Stimulated activated CD4-positive, alpha-beta T cell treated with anti-CD3 and anti-CD28 coated beads, Interleukin-1b, Interleukin-23, amount 100 ng/mL, for 48 hours (primary cell): ENCODE data around the gene CWH43.
"Not testable (repeated sequence)": the region's sequence is repeated elsewhere in the genome, so short reads cannot be mapped to it uniquely, and the experiment has no call there.

Experiments
- DNase-seq: peaks from one replicate; pipeline ENCODE4 v3.0.0-alpha.2; 2020

Gene CWH43

DNA sequence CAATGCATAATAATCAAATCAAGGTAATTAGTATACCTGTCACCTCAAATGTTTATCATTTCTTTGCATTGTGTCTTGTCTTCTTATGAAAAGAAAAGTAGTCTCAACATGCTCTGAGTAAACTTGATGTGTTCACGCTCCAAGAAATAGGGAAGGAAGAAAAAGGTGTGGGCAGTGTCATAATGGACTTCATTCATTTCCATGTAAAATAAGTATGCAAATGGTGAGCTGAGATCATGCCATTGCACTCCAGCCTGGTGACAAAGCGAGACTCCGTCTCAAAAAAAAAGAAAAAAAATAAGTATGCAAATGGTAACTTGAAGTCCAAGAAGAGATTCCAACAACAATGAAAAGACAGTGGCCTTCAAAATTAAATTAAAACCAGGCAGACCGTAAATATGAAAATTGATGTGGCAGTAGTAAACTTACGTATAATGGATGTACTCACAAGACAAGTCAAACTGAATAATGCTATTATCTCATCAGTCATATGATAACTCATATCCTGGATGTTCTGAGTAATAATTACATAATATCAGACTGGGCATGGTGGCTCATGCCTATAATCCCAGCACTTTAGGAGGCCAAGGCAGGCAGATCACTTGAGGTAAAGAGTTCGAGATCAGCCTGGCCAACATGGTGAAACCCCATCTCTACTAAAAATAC, 6.0 kb upstream of the CWH43 start:
- DNase-seq = no peak

DNA sequence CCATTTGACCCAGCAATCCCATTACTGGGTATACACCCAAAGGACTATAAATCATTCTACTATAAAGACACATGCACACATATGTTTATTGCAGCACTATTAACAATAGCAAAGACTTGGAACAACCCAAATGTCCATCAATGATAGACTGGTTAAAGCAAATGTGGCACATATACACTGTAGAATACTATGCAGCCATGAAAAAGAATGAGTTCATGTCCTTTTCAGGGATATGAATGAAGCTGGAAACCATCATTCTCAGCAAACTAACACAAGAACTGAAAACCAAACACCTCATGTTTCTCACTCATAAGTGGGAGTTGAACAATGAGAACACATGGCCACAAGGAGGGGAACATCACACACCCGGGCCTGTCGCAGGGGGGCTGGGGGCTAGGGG, 2.1 kb upstream of the CWH43 start:
- DNase-seq = not testable (repeated sequence)

DNA sequence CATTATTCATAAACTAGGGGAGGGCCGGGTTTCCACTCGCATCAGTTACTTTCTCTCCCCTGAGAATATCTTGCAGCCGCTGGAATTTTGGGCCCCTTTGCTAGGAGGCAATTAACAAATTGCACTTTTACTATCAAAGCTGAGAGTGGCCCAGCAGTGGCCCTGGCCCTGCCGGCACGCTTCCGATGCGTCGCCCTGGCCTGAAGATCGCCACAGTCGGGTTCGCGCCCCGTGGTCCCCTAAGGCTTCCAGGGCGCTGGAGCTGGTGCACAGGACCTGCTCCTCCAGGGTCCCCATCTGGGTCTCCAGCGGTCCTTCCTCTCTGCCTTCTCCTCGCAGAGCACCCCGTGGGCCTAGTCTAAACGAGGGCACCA, 486 bp upstream of the CWH43 start:
- no peak for DNase-seq

DNA sequence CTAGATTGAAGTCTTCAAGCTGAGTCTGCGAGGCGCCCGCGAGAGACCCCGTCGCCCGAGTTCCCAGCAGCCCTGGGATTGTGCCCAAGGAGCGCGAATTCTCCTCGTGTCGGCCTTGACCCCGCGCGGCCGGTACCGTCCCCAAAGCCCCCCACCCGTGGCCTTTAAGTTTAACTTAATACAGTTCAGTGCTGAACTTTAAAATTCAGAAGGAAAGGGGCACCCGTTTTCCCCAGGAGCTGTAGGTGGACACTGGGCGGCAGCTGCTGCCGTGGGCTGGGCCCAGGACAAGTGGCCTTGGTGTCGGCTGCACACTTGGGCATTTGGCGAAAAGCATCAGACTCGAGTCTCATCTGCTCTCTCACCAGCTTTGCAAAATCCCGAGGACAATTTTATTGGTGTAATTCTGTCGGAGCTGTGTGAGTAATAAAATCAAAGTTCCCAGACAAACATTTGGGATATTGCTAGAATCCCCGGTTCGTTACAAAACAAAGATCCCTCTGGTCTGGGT, 634 bp downstream of the CWH43 start:
- DNase-seq = no peak

DNA sequence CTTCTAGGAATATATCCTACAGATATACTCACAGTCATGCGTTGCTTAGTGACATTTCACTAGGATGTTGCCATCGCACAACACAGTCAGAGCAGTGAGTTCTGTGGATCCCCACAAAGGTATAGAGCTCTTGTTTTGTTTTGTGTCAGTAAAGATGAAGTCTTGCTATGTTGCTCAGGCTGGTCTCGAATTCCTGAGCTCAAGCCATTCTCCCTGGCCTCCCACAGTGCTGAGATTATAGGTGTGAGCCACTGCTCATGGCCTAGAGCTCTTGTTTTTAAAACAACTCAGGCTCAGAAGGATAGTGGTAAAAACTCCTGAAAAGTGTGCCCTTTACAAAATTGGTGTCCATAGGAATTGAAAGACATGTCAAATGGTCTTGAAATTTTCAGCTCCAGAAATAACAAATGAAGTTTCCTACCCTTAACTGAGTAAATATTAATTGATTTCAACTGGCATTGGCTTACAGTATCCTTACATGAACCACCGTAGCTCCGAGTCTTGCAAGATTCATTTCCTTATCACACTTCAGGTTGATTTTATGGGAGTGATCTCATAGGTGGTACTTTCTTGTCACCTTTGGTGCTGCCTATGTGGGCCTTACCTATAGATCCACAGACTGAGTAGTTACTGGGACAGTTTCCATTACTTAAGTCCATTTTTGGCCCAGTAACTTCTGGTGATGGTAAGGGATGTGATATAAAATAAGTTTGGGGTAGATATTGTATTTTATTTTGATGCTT, 3.6 kb downstream of the CWH43 start:
- no peak for DNase-seq

DNA sequence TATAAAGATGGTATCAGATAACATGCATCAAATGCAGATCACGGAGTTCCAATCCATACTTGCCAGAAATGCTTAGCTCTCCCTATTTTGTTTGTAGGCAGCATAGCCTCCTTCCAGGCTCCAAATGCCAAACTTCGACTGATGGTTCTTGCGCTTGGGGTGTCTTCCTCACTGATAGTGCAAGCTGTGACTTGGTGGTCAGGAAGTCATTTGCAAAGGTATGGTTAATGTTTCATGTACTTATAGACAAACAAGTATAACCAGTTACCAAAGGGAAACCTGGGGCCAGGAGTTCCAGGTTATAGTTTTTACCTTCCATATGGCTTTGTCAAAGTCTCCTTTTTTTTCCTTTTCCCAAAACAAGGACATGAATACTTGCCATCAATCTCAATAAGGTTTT, 5.3 kb downstream of the CWH43 start:
- DNase-seq = no peak

DNA sequence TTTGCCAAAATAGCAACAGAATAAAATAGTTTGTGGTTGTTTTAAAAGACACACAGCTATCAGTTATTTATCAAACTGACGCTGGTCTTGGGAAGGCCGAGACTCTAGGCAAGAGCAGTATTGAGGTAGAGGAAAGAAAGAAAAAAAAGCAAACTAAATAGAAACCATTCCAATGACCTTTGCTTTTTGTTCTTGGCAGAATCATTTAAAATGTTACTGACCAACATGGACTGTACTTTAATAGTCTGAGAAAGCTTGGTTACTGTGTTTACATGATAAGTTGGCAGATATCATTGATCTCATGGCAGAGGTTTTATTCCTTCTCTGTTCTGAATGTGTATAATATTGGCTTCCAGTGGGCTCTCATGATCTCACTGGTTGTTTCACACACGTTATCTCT, 11.9 kb downstream of the CWH43 start:
- DNase-seq = no peak

DNA sequence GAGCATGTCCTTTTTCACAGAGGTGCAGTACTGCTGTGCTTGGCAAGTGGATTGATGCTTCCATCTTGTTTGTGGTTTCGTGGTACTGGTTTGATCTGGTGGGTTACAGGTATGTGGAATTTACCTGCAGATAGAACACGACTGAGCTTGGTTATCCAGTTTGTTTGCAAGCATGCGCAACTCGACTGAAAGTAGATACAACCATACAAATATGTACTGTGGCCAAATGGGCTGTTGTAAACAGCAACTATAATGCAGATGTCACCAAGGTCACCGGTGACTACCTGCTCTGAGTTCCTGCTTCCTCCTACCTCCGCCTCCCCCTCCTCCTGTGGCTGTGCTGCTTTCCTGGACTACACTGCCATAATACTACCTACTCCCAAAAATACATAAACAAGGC, 12.4 kb downstream of the CWH43 start:
- DNase-seq = no peak

DNA sequence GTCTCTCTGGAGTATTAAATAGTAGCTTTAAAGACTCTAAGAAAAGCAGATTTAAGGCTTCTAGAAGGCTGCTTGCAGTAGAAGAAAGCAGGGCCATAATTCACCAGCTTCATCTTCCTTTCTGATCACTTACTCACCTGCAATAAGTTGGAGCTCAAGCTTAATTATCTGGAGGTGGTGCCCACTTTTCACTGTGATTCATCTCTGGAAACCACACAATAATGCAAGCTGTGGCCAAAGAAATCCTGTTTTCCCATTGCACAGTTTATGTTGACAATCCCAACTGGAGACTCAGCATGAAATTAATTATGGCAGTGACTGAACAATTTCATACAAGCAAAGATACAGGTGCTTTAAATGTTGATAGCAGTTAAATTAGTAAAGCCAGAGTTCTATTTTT, 14.7 kb downstream of the CWH43 start:
- DNase-seq = no peak

DNA sequence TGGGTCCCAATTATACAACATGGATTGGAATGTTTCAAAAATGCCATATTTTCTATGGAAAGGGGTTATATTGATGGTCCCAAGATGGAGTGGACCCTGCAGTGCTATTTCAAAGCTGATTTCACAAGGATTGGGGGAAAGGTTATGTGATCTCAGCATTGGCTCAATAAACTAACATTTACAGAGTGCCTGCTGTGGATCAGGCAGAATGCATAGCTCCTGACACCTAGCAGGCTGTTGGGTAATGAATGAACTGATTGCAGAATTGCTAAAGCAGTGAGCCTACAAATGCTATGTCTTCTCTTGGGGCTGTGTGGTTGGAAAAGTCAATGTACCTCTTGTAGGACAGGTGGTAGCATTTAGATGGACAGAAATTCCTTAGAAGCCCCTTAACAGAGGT, 16.9 kb downstream of the CWH43 start:
- DNase-seq = no peak

DNA sequence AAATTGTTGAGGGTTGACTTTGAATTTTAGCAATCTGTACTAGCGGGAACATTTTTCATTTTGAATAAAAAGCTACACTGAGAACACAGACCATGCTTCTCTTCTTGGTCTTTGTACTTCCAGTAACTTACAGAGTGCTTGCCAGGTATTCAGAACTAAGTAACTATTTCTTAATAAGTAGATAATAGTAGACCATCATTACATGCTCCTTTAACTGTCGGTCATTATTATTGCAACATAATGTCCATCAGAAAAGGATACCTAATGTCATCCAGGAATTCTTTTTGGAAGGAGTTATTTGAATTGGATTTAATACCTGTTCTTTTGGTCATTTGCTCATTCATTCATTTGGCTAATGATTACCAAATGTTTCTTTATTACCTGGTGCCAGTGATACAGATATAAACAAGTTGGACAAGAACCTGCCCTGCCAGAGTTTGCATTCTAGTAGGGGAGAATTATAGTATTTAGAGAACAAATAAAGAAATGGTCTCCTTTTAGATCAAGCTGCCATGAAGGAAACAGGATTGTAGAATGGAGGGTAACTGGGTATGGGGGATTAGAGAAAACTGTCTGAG, 32.7 kb downstream of the CWH43 start:
- no peak for DNase-seq

DNA sequence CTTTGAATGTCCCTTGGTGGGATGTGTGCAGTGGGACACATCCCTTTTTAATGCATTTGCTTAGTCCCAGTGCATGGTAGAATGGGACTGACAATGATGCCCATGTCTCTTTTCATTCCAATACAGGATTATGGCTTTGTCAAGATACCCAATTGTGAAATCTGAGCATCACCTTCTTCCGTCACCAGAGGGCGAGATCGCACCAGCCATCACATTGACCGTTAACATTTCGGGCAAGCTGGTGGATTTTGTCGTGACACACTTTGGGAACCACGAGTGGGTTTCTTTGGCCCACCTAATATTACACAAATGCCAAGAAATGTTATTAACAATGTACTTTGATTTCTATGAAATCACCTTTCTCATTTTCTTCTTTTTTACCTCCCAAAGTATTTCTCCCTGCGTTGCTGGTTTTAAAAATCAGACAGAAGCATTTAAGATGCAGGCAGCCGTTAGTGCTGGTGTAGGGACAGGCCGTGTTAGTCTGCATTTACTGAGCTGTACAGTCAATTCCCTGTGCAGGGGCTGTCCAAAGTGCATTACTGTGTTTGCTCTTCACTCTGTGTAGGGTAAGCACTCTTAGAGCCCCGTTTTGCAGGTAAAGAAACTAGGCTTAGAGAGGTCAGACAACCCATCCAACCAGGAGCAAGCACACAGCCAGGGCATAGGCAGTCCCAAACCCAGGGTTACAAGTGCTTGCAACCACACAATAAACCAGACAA, 46.5 kb downstream of the CWH43 start:
- peak; percentile 2 for DNase-seq

DNA sequence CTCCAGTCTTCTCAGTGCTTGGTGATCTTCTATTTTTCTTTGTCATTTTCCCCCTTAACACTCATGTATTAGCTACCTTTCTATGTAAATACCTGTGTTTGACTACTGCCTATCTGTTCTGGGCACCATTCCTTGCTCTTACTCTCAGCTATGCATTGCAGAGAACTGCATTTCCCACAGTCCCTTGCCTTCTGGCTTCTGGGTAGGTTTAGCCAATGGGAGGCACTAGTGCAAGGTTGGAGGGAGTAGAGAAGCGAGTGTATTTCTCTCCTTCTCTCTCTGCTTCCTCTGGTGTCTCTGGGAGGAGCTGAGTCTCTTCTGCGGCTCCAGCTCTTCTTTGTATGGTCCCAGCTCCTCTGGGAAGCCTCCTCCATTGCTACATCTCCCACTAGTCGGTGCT, 50.5 kb downstream of the CWH43 start:
- DNase-seq = no peak

DNA sequence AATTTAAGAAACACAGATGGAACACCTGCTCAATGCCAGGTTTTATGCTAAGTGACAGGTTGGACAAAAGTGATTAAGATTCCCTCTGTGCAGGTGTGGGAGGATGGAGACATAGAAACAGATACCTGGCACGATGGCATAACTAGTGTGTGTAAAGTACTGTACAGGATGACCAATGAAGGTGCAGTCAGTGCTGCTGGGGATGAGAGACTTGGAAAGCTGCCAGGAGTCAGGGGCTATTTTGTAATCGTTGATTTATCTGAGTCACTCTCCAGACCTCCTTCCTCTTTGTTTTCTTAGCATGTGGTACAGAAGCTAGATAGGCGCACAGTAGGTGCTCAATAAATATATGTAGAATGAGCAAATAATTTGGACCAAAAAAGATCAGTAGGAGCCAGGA, 58.2 kb downstream of the CWH43 start:
- DNase-seq = no peak

DNA sequence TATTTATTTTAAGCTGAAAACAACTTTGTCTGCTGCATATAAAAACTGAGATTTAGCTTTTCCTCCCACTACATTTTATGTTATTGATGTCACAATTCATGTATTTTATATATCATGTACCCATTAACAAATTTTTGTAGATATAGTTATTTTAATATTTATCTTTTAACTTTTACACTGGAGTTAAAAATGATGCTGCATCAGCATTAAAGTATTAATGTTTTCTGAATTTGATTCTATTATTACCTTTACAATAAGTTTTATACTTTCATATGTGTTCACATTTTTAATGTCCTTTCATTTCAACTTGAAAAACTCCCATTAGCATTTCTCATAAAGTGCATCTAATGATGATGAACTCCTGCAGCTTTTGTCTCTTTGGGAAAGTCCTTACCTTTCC, 72.2 kb downstream of the CWH43 start:
- no peak for DNase-seq

DNA sequence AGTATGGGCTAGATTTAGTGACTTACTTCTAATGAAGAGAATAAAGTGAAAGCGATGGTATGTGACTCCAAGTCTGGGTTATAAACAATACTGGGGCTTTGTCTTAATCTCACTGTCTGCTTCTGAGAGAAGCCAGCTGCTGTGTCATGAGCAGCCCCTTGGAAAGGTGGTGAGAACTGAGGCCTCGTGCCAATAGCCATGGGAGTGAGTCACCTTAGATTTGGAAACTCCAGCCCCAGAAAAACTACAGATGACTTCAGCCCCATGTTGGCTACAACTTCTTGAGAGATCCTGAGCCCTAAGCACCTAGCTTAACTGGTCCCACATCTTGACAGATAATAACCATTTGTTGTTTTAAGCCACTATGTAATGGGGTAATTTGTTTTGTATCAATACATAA, 77.6 kb downstream of the CWH43 start:
- DNase-seq = no peak

DNA sequence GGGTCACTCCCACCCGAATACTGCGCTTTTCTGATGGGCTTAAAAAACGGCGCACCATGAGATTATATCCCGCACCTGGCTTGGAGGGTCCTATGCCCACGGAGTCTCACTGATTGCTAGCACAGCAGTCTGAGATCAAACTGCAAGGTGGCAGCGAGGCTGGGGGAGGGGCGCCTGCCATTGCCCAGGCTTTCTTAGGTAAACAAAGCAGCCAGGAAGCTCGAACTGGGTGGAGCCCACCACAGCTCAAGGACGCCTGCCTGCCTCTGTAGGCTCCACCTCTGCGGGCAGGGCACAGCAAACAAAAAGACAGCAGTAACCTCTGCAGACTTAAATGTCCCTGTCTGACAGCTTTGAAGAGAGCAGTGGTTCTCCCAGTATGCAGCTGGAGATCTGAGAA, 86.1 kb downstream of the CWH43 start:
- not testable (repeated sequence) for DNase-seq

DNA sequence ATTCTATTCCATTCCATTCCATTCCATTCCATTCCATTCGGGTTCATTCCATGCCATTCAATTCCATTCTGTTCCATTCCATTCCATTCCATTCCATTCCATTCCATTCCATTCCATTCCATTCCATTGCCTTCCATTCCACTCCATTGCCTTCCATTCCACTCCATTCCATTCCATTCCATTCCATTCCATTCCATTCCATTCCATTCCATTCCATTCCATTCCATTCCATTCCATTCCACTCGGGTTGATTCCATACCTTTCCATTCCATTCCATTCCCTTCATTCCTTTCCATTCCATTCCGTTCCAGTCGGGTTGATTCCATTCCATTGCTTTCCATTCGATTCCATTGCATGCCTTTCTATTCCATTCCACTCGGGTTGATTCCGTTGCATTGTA, 105.8 kb downstream of the CWH43 start:
- not testable (repeated sequence) for DNase-seq

DNA sequence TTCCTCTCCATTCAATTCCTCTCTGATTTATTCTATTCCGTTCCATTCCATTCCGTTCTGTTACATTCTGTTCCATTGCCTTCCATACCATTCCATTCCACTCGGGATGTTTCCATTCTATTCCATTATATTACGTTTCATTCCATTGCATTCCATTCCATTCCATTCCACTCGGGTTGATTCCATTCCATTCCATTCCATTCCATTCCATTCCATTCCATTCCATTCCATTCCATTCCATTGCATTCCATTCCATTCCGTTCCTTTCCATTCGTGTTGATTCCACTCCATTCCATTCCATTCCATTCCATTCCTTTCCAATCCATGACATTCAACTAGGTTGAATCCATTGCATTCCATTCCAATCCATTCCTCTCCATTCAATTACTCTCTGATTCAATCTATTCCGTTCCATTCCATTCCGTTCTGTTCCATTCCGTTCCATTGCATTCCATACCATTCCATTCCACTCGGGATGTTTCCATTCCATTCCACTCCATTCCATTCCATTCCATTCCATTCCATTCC, 106.6 kb downstream of the CWH43 start:
- DNase-seq = not testable (repeated sequence)

DNA sequence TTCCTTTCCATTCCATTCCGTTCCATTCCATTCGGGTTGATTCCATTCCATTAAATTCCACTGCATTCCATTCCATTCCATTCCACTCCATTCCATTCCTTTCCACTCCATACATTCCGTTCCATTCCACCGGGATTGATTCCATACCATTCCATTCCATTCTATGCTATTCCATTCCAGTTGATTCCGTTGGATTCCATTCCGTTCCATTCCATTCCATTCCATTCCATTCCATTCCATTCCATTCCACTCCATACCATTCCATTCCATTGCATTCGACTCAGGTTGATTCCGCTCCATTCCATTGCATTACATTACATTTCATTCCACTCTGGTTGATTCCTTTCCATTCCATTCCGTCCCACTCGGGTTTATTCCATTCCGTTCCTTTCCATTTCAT, 110.1 kb downstream of the CWH43 start:
- not testable (repeated sequence) for DNase-seq

DNA sequence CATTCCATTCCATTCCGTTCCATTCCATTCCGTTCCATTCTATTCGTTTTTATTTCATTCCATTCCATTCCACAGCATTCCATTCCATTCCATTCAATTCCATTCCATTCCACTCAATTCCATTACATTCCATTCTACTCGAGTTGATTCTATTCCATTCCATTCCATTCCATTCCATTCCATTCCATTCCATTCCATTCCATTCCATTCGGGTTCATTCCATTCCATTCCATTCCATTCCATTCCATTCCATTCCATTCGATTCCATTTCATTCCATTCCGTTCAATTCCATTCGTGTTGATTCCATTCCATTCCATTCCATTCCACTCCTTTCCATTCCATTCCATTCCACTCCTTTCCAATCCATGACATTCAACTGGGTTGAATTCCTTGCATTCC, 110.6 kb downstream of the CWH43 start:
- DNase-seq = not testable (repeated sequence)

DNA sequence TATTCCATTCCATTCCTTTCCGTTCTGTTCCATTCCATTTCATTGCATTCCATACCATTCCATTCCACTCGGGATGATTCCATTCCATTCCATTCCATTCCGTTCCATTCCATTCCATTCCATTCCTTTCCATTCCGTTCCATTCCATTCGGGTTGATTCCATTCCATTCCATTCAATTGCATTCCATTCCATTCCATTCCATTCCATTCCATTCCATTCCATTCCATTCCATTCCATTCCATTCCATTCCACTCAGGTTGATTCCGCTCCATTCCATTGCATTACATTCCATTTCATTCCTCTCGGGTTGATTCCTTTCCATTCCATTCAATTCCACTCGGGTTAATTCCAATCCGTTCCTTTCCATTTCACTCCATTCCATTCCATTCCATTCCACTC, 111.0 kb downstream of the CWH43 start:
- not testable (repeated sequence) for DNase-seq

DNA sequence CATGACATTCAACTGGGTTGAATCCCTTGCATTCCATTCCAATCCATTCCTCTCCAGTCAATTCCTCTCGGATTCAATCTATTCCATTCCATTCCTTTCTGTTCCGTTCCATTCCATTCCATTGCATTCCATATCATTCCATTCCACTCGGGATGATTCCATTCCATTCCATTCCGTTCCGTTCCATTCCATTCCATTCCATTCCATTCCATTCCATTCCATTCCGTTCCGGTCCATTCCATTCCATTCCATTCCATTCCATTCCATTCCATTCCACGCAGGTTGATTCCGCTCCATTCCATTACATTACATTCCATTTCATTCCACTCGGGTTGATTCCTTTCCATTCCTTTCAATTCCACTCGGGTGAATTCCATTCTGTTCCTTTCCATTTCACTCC, 111.4 kb downstream of the CWH43 start:
- DNase-seq = not testable (repeated sequence)
